GM21786 (cell line): Measurements from ENCODE around the gene PIMREG.
"Not testable (repeated sequence)": the region's sequence is repeated elsewhere in the genome, so short reads cannot be mapped to it uniquely, and the experiment has no call there.

Experiments
- ATAC-seq: cut with Tn5 transposase; IDR thresholded peaks from one replicate; pipeline ENCODE4 v1.9.1; 2021; ENCODE audit not compliant: unreplicated experiment

The PIMREG gene

GRCh38 chr17:6476076-6476809 lies 32.0 kb downstream of the PIMREG start:
- no peak for ATAC-seq

DNA sequence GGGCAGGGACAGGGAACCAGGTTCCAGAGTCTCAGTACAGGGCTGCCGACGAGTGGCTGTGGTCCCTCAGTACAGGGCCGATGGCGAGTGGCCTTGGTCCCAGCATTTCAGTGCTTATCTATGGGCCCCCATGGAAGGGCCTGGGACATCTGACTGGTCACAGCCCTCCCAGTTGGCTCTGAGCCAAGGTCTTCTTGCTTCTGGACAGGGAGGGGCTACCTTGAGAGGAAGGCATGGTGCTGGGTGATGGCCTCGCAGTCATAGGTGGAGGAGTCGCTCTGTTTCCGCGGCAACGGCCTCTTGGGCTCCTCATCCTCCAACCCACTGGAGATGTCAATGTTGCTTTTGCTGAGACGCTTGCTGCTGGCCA lies 32.5 kb downstream of the PIMREG start:
- ATAC-seq: no peak

- ATAC-seq: no peak
Measured at GRCh38 chr17:6477831-6478383, 33.7 kb downstream of the PIMREG start.

- no peak for ATAC-seq
Measured at GRCh38 chr17:6478486-6478885, 34.2 kb downstream of the PIMREG start.

DNA sequence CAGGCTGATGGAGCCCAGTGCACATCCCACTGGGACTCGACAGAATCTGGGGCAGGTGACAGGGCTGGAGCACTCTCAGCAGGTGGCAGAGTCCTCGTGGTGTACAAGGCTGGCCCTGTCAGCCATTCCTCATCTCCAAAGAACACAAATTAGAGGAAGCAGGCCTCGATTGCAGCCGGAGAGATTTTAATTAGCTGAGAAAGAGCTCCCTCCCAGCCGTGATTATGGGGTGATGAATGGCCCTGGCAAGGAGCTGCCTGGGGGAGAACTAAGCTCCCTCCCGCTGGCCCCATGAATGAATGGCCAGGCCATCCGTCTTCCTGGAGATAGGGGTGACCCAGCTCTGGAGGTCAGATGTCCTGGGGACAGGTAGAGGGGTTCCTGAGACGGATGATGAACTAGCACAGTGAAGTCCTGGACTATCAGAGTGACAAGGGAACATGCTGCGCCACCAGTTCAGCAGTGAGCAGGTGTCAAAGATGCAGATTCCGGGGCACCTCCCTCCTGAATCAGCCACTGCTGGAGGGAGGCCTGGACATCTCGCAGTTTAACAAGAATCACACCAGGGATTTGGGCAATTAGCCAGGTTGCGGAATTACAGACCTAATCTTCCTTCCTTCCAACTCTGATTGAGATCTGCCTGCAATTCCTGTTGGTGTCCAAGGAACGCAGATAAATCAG lies 35.5 kb downstream of the PIMREG start:
- ATAC-seq: no peak

DNA sequence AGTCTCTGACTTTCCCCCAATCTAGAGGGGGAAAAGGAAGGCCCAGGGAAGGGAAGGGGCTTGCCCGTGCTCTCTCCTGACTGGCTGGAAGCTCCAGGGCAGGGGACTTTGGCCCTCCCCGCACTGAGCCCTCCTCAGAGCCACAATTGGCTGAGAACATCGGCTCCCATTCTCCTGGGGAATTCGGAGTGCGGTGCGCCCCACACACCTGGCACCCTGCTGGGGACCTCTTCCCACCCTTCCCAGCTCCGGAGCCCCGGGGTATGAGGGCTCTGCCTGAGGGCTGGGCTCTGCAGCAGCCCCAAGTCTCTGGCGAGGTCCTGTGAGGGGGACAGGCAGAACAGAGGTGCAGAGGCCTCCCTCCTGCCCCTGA lies 36.0 kb downstream of the PIMREG start:
- ATAC-seq: no peak

- no peak for ATAC-seq
Measured at GRCh38 chr17:6482105-6482455, 37.8 kb downstream of the PIMREG start.

- ATAC-seq: not testable (repeated sequence)
Measured at GRCh38 chr17:6482796-6483195, 38.5 kb downstream of the PIMREG start.

GRCh38 chr17:6483507-6483906 lies 39.3 kb downstream of the PIMREG start:
- no peak for ATAC-seq

GRCh38 chr17:6485646-6486412 lies 41.6 kb downstream of the PIMREG start:
- ATAC-seq: no peak

DNA sequence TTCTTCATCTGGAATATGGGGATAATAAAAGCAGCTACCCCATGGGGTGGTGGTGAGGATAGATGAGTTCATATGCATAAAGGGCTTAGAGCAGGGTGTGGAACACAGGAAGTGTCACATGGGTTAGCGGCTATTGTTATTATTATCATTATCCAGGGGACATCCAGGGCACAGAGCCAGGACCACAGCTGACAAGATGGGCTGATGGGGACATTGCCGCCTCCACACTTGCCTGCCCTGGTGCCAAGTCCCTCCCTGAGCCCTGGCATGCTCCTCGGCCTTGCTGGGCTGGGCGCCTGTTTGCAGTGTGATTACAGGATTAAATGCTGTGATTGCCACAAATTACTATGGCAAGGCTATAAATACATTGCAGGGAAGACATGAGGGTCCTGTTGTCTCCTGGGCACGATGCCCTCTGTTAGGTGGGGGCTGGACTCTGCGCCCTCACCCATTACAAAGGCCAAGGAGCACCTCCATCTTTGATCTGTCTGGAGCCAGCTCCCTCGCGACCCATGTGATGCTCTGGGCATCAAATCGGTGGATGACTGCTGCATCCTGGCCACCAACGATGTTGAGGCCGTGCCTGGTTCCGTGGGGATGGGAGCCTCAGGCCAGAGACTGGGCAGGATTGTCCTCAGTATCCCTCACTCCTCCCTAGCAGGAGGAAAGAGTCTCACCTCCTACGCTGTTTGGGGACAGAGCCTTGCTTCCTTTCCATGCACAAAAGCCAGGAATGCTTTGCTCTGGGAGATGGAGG lies 43.2 kb downstream of the PIMREG start:
- ATAC-seq: no peak

DNA sequence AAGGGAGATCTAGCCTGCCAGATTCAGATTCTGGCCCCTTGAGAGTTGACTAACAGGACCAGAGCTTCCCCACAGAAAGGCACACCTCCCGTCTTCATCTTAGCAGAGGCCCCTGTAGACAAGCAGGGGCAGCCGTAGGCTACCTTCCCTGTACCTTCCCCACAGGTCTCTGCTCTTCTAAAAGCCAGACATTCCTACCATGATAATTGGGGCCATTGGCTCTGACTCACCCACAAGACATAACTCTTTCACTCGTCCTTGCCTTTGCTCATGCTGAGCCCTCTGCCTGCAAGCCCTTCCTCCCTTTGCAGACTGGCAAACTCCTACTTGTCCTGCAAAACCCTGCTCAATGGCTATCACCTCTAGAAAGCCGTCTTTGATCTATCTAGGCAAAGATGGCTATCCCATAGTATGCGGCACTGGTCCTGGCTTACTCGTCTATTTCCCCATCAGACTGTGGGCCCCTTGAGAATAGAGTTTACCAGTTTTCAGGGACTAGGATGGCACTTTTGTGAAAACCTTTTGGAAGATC lies 43.8 kb downstream of the PIMREG start:
- ATAC-seq: no peak

GRCh38 chr17:6489016-6489550 lies 44.8 kb downstream of the PIMREG start:
- no peak for ATAC-seq

GRCh38 chr17:6491071-6491700 lies 46.9 kb downstream of the PIMREG start:
- ATAC-seq: no peak

DNA sequence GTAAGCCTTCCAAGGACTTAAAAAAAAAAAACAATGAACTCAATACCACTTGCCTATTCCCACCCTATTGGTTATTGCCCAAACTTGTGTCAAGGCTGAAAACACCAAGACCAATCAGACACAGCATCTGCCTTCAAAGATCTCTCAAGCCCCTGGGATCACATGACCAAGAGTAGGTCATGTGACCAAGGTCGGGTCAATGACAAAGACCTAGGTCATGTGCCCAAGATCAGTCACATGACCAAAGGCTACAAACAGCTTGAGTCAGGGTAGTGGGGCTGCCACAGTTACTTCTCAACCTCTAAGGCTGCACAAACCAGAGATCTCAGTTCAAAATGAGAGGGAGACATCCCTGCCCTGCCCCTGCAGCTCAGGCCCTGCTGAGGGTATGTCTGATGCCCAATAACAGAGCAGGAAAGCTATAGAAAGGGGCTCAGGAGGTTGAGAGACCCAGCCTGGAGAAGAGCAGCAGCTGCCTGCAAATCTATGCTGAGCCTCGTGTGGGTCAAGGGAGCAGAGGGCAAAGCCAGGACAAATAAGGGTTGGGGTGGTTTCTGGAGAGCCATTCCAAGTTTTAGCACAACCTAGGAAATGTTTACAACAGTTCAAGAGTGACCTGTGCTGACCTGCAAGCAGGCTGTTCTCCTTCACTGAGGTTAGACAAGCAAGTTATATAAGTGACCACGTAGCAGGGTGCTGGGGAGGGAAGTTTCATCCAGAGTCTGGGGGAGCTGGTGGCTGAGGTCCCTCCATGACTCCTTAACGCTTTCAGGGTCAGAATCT lies 48.8 kb downstream of the PIMREG start:
- ATAC-seq: no peak

DNA sequence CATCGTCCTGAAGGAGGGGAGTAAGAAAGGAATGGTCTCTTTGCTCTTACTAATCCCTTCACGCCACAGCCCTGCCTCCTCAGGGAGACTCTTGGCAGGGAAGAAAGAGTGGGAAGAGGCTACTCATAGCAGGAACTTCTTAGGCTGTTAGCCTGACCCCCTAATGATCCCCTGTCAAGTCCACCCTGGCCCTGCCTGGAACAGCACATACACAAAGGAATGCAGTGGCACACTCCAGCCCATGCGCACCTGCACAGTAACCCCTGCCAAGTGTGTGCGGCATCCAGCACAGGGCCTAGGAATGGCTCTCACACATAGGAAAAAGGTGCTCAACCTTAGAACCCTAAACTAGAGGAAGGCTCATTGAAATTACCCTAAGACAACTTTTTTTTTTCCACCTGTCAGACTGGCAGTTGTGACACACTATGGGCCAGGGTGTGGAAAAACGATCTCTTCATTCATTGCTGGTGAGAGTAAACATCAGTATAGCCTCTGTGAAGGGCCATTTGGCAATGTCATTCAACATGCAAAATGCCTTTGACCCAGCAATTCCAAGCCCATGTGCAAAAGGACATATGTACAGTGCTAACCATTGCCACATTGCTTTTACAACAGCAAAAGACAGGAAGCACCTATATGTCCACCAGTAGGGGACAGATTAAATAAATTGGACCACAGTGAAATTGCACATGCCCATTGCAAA lies 50.1 kb downstream of the PIMREG start:
- no peak for ATAC-seq

GRCh38 chr17:6495450-6496115 lies 51.3 kb downstream of the PIMREG start:
- ATAC-seq: no peak

DNA sequence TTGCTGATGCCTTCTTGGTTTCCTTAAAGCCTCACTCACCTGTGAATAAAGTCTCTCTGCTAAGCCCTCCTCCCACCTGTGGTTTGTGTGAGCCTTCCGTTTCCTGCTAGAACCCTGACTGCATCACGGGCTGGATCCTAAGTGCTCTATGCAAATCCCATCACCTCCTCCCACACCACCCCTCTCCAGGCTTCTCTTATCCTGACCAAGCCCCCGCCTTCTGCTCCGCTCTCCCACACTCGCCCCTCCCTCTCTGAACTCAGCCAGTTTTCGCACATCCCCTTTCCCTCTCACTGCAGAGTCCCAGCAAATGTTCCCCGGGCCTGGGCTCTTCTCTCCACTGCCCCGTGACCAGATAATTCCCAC lies 51.8 kb downstream of the PIMREG start:
- ATAC-seq: no peak
